ENCODE results near the gene ITPR2. TPM values are rescaled to one million over a fixed set of nuclear protein-coding genes. Genes with fewer than 3 reads are reported as not detected.
A peak's percentile ranks its signal among the peaks of the same experiment; 100 is the strongest.

Gene ITPR2
- total RNA-seq, 1 donor = 77.7 TPM

- no peak for DNase-seq (ENCODE audit: low read depth)
- TF ChIP-seq, protein P1, sequence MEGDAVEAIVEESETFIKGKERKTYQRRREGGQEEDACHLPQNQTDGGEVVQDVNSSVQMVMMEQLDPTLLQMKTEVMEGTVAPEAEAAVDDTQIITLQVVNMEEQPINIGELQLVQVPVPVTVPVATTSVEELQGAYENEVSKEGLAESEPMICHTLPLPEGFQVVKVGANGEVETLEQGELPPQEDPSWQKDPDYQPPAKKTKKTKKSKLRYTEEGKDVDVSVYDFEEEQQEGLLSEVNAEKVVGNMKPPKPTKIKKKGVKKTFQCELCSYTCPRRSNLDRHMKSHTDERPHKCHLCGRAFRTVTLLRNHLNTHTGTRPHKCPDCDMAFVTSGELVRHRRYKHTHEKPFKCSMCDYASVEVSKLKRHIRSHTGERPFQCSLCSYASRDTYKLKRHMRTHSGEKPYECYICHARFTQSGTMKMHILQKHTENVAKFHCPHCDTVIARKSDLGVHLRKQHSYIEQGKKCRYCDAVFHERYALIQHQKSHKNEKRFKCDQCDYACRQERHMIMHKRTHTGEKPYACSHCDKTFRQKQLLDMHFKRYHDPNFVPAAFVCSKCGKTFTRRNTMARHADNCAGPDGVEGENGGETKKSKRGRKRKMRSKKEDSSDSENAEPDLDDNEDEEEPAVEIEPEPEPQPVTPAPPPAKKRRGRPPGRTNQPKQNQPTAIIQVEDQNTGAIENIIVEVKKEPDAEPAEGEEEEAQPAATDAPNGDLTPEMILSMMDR (IDR thresholded peaks at IDR 0.05; ENCODE audit: insufficient read depth, low read depth, low read length) = no peak
- H3K4me3 ChIP-seq (ENCODE audit: low read depth, low read length) = no peak overlapping the region
Measured at GRCh38 chr12:26713885-26714383, 119.1 kb downstream of the ITPR2 start.

DNA sequence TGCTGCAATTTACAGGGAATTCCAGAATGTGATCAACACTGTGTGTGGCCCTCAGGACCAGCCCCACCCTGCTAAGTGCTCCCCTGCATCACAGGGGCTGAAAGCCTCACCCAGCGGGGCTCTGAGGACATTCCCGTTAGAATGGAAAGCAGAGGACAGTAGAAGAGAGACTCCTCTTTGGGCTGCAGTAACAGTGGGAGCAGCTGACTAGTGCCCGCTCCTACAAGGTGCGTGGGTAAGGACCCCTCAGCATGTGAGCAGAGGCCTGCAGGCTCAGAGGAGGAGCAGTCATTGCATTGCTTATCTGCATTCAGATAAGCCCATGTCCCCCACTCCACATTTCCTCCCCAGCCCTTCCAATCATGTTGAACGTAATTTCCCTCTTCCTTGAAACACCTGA is 120.1 kb downstream of the ITPR2 start:
- TF ChIP-seq, protein P1 (IDR thresholded peaks at IDR 0.05; ENCODE audit: insufficient read depth, low read depth, low read length) = no peak
- no peak overlapping the region for H3K4me3 ChIP-seq (ENCODE audit: low read depth, low read length)
- no peak for DNase-seq (ENCODE audit: low read depth)

DNA sequence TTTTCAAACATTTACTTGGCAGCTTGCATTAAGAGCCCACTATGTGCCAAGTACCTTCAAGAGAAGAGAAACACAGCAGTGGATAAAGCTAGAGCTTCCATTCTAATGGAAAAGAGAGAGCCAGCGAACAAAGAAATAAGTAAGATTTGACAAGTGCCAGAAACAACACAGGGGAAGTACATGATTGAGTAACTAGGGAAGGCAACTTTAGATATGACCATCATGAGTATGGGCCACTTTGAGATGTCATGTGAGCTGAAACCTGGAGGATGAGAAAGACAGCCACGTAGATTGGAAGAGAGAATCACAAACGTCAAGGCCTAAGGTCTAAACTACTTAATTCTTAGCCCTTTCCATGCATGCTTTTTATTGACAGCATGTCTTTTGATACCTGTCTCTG is 121.4 kb downstream of the ITPR2 start:
- no peak overlapping the region for H3K4me3 ChIP-seq (ENCODE audit: low read depth, low read length)
- TF ChIP-seq, protein P1 (IDR thresholded peaks at IDR 0.05; ENCODE audit: insufficient read depth, low read depth, low read length) = no peak
- DNase-seq (ENCODE audit: low read depth) = no peak

DNA sequence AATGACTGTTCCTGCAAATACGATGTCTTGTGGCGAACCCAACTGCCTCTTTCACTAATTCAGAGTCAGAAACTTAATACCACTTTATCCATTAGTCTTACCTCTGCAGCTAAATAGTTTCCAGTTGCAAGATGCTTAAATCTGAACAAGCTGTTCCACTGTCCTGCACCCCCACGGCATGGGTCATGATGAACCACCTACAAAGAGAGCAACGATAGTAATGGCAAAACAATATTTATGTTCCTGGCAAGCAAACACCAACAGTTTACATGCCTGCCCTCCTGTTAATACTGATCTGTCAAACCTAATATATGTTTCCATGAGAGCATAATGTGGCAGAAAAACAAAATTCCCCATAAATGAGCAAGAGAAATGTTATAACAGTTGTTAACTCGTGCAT is 121.9 kb downstream of the ITPR2 start:
- TF ChIP-seq, protein P1 (IDR thresholded peaks at IDR 0.05; ENCODE audit: insufficient read depth, low read depth, low read length) = no peak
- DNase-seq (ENCODE audit: low read depth) = peak; percentile 48
- no peak overlapping the region for H3K4me3 ChIP-seq (ENCODE audit: low read depth, low read length)

- H3K4me3 ChIP-seq (ENCODE audit: low read depth, low read length) = no peak overlapping the region
- TF ChIP-seq, protein P1 (IDR thresholded peaks at IDR 0.05; ENCODE audit: insufficient read depth, low read depth, low read length) = no peak
Measured at GRCh38 chr12:26705851-26706250, 127.1 kb downstream of the ITPR2 start.

DNA sequence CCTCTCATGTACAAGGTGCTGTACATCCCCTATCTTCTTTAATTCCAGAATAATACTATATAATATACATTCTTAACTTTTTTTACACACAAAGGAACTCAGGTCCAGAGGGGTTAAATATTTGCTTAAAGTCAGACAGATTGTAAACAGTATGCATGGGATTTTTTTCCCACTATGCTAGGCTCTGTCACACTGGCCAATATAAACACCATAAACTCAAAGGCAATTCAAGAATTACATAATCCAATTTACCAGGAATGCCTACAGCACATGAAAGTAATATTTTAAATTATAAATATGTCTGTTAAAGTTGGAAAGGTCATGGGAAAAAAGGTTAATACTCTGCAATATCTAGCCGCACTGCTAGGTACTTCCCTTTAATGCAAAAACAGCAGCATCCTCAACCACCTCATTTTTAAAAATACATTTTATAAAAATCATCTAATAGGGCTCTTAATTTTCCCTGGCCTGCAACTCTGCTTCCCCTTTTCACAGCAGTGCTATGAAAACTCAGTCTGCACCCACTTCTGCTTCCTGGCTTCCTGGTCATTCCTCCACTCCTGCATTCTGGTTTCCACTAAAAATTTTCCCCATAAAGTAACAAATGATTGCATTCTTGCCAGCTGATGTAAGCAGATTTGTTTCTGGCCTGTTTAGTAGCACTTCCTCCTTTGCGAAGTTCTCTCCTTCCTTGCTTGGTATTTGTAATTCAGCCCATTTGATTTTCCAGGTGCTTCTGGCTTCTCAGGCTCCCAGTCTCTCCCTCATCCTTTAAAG is 128.1 kb downstream of the ITPR2 start:
- TF ChIP-seq, protein P1 (IDR thresholded peaks at IDR 0.05; ENCODE audit: insufficient read depth, low read depth, low read length) = no peak
- no peak overlapping the region for H3K4me3 ChIP-seq (ENCODE audit: low read depth, low read length)
- DNase-seq (ENCODE audit: low read depth) = peak; percentile 76

More at GRCh38 chr12:26705851-26706250, 127.1 kb downstream of the ITPR2 start:
- DNase-seq (ENCODE audit: low read depth) = no peak

Measured in fibroblast of villous mesenchyme (primary cell).